NB4 (cell line): Measurements from ENCODE around the gene CHTOP.
A peak's percentile ranks its signal among the peaks of the same experiment; 100 is the strongest.

ENCODE experiments used
- DNase-seq: peaks from one replicate; pipeline ENCODE4 v3.0.0; 2010; ENCODE audit warnings: low read depth
- H3K4me3 ChIP-seq: one replicate; pipeline ENCODE4 v1.5.1; 2011; ENCODE audit warnings: mild to moderate bottlenecking, low read depth, low read length, moderate library complexity
- CTCF ChIP-seq: IDR thresholded peaks from one replicate; pipeline ENCODE4 v1.5.1; 2012; ENCODE audit warnings: low read depth, low read length
- MAX ChIP-seq: IDR thresholded peaks from 2 replicates; pipeline ENCODE4 v1.6.1; 2011; ENCODE audit warnings: low read depth, low read length
- MYC ChIP-seq: IDR thresholded peaks from 2 replicates; pipeline ENCODE4 v1.6.1; 2011; ENCODE audit warnings: low read depth, low read length
- POLR2A ChIP-seq: IDR thresholded peaks from 2 replicates; pipeline ENCODE4 v1.6.1; 2011; ENCODE audit warnings: mild to moderate bottlenecking; ENCODE audit not compliant: insufficient read length; ENCODE audit errors: extremely low read depth

The CHTOP gene

GRCh38 chr1:153678519-153679336 lies 44.9 kb downstream of the CHTOP start, which contains the start of gene NPR1:
TSS of gene NPR1 (plus strand) at chr1:153678688. CDS start at chr1:153679109, 421 bp downstream.
- no peak within 1 kb of the TSS for H3K4me3 ChIP-seq

GRCh38 chr1:153679337-153680119 lies 45.7 kb downstream of the CHTOP start:
- no peak overlapping the region for H3K4me3 ChIP-seq
- no peak for DNase-seq
- TF ChIP-seq CTCF: no peak
- no peak for TF ChIP-seq MYC
- no peak for TF ChIP-seq MAX
- TF ChIP-seq POLR2A: no peak

More at GRCh38 chr1:153678519-153679336, 44.9 kb downstream of the CHTOP start, which contains the start of gene NPR1:
- TF ChIP-seq MYC (no peak), MAX (no peak), POLR2A (no peak), CTCF (no peak)
- peak; percentile 57 for DNase-seq

GRCh38 chr1:153680120-153680403 lies 46.2 kb downstream of the CHTOP start:
- no peak overlapping the region for H3K4me3 ChIP-seq
- DNase-seq: no peak
- TF ChIP-seq MYC (no peak), MAX (no peak), CTCF (no peak), POLR2A (no peak)

- no peak overlapping the region for H3K4me3 ChIP-seq
- no peak for TF ChIP-seq CTCF
- TF ChIP-seq MYC: no peak
- TF ChIP-seq POLR2A: no peak
- TF ChIP-seq MAX: no peak
- no peak for DNase-seq
These were observed 48.9 kb downstream of the CHTOP start for GRCh38 chr1:153682730-153683129.

GRCh38 chr1:153683854-153684253 lies 50.0 kb downstream of the CHTOP start:
- TF ChIP-seq MYC: no peak
- TF ChIP-seq MAX: no peak
- TF ChIP-seq POLR2A: no peak
- TF ChIP-seq CTCF: no peak
- no peak overlapping the region for H3K4me3 ChIP-seq
- DNase-seq: no peak
